HG03457 (cell line): ENCODE results near the gene MRPL14.

ENCODE experiments used
- ATAC-seq: cut with Tn5 transposase; IDR thresholded peaks from one replicate; pipeline ENCODE4 v1.9.1; 2021; ENCODE audit warnings: moderate number of reproducible peaks; ENCODE audit not compliant: unreplicated experiment

Gene MRPL14

DNA sequence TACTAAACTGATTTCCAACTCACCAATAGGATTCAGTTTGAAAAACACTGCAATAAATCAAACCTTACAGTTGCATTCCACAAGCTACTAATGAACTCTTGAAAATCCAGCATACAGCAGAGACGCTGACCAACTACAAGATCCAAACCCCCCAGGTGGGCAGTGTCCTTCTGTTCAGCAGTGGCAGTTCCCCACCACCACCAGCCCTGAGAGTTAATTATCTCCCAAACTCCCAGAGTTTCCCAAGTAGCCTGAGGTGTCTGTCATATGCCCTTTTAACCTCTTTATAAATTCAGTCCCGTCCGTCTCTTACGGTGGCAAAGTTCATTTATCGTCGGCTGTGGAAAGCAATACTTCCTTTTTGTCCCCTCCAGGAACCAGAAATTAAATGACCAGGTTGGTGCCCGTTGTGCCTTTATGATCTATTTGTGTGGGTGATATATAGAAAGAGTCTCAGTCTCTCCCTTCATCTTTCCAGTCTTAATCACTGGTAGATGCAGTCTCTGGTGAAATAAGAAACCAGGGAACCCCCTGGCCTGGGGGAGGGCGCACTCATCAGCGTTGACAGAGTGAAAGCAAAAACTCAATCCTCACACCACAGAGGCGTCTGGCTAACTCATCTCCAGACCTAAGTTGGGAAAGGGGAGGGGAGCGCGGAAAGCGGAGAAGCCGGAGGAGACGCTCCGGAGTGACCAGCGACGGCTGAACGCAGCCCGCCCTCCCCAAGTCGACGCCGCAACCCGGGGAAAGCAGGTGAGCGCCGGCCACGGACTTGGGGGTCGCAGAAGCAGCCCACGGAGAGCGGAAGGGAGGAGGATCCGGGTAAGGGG lies 717 bp downstream of the MRPL14 start:
- ATAC-seq: peak; percentile 47

GRCh38 chr6:44123544-44123943 lies 3.7 kb downstream of the MRPL14 start:
- ATAC-seq: no peak

DNA sequence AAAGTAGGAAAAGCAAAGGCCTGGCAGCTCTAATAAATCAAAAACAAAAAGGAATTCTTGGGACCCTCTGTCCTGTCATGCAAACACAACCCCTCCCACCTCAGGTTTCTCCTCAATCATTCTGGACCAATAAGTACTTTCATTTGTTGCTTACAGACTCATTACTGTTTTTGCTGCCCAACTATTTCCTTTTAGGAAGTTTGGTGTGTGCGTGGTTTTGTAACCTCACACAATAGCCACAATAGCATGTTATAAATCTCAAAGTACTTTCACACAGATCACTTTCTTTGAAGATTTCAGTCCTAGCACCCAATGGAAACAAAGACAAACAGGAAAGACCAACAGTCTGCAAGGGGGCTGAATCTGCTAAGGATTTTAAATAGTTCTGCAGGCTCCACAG lies 4.5 kb downstream of the MRPL14 start:
- ATAC-seq: no peak

DNA sequence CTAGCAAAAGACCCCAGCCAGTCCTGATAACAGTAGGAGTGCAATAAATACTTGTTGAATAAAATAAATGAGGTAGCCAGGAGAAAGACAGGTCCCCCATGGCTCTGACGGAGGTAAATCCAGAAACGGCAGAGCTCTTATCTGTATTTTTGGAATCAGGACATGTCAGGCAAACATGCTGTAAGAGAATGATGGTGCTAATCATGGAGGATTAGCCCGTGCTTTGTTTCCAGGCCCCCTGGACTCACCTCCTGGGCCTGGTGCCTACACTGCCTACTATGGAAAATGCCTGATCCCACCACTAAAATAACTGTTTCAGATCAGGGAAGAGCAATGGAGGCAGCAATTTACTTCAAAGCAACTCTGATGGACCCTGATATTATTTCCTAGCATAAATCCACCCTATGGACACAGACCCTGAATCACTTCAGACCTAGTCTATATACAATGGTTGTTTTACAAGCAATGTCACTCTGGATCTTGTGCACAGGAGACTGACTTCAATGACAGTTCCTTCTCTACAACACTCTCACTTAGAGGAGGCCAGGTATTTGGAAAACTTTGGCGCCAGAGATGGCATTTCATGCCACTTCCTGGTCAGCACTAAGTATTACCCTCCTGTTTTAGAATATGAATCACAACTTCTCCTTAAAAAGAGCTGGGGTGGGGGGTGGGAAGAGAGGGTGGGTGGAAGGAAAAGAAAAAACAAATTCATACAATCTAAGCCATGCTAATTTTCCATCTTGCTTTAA lies 6.4 kb downstream of the MRPL14 start:
- no peak for ATAC-seq

DNA sequence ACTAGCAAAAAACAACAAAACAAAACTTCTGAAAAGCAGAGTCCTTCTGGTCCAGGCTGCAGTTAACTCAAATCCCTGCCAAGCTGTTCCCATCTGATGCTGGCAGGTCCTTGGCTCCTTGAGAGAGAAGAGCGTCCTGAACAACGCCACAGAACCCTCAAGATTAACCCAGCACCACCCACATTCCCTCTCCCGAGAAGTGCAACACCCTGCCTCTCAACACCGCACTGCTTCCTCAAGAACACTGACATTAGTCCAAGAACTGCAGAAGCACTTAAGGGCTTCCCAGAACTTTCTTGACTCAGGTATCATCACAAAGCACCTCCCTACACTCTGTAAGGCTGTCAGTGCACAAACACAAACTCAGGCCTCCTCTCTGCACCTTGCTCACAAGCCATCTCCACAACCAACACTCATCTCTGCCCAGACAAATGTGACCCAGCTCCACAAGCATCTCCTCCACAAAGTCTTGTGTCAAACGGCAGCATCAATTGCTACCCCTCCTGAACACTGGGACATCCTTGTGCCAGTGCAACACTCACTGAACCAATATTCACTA lies 7.5 kb downstream of the MRPL14 start:
- no peak for ATAC-seq

- no peak for ATAC-seq
Measured at GRCh38 chr6:44117397-44118128, 9.7 kb downstream of the MRPL14 start.

- no peak for ATAC-seq
Measured at GRCh38 chr6:44116641-44117382, 10.4 kb downstream of the MRPL14 start.

DNA sequence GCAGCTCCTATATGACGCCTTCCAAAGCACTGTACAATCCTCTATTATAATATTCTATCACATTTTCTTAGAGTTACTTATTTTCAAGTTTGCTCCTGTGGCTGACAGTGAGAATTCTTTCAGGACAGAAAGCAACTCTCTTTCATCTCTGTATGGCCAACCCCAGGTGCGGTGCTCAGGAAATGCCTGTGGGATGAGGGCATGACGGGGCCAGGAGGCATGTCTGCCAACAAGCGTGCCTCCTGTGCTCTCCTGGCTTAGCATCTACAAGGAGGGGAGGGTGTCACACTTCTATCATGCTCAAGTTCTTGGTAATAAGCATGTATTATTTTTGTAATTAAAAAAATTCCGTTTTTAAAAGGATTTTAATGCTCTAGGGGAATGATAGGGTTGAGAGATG lies 11.4 kb downstream of the MRPL14 start:
- ATAC-seq: no peak

DNA sequence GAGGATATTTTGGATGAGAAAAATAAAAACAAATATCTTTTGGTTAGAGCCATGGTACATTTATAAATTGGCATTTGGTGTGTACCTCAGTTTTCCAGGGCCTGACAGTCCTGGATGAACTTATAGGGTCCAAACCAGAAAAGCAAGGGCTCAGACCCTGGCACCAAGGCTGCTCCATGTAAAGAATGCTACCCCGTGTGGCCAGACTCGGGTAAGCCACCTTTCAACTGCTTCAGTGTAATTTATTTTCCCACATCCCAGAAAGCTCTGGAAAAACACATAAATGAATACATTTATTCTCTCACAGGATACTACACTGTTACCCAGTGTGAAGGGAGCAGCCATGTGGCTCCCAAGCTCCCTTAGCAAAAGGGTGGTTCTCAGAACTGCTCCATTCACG lies 13.8 kb downstream of the MRPL14 start:
- ATAC-seq: no peak

- ATAC-seq: no peak
Measured at GRCh38 chr6:44111434-44112417, 15.5 kb downstream of the MRPL14 start.

DNA sequence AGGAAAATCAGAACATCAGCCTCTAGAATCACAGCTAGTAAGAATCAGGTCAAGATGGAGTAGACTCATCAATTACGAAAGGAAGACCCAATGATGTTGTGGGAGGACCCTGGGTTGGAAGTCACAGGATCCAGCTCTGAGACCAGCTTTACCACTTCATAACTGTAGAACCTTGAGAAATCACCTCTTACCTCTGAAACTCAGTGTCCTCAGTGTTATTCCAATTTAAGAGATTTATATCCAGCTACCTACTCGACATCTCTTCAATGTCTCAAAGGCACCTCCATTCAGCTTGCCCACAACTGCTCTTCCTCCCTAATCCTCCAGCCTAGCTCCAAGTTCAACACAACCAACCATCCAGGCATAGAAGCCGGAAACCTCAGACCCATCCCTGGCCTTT lies 16.3 kb downstream of the MRPL14 start:
- no peak for ATAC-seq

GRCh38 chr6:44110005-44110676 lies 17.1 kb downstream of the MRPL14 start:
- ATAC-seq: no peak

DNA sequence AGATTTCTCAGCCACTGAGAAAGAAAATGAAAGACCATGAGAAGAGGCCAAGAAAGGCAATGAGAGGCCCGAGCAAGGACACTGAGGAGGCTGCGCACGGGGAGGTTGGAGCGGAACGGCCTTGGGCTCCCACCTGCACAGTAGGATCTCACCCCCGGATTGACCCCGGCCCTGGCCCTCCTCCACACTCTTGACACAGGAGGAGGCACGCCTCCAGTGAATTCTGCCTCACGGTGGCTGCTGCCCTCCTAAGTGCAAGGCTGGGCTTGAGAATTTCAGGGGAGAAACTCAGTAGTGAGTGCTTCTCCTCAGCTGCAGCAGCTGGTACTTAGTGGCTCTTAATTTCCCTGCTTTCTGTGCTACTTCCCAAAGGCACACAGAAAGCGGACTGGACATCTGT lies 18.0 kb downstream of the MRPL14 start:
- ATAC-seq: no peak

DNA sequence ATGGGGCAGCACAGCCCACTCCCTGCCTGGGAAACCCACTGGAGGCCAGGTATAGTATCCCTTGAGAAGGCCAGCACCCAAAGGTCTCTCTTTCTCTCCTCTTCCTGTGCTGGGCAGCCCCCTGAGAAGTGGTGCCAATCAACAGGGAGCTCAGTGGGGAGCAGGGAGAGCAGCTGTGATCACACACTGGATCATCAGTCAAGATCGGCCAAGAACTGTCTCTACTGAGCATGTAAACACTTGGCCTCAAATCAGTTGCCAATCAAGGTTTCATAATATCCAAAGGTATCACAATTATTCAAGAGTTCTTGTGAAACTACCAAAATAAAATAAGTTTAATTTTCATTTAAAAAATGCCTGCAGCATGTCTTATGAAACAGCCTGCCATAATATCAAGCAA lies 18.8 kb downstream of the MRPL14 start:
- no peak for ATAC-seq

- no peak for ATAC-seq
Measured at GRCh38 chr6:44107017-44107416, 20.2 kb downstream of the MRPL14 start.

GRCh38 chr6:44105993-44106740 lies 21.1 kb downstream of the MRPL14 start:
- ATAC-seq: no peak

GRCh38 chr6:44105146-44105545 lies 22.1 kb downstream of the MRPL14 start:
- ATAC-seq: no peak

DNA sequence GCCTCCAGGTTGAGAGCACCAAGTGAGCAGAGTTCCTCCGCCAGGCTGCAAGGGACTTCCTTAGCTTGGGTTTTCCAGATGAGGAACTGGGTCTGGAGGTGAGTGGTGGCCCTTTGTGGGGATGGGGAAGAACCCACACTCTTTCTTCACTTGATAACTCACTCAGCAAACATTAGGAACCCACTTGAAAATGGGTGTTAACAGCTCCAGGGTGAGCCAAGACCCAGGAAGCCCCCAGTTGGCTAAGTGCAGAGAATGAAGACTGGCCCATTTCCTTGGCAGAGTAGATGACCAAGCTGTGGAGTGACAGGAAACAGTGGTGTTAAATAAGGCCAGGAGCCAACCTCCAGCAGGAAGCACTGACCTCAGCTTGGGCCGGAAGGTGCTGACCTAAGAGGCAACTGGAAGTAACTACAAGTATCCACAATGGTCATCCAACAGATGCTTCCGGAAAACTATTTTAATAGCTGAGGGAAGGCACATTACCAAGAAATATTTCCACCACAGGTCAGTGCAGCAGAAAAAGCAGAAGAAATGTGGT lies 22.7 kb downstream of the MRPL14 start:
- ATAC-seq: no peak
